K562 treated with DMSO at 1 percent for 24 hours (cell line): ENCODE results near the gene STAT5B. TPM values are rescaled to one million over a fixed set of nuclear protein-coding genes. Genes with fewer than 3 reads are reported as not detected.

Experiments
- total RNA-seq: library from RNA; unstranded; fragments of 300-600 nt; gene quantifications from 2 replicates; pipeline ENCODE4 v1.2.3, GENCODE V29; 2022; ENCODE audit warnings: low read depth; ENCODE audit not compliant: insufficient read depth

The STAT5B gene
- 68.1 and 71.7 TPM in 2 replicates for total RNA-seq

GRCh38 chr17:42276359-42276608 lies at the start of gene STAT5B:
Gene STAT5B, minus strand, starts transcription at chr17:42276391. Its CDS starts 44,264 bp downstream, at chr17:42232127.

GRCh38 chr17:42287977-42288802 lies 12.0 kb upstream of the STAT5B start, which contains the start of gene STAT5A:
Gene STAT5A, plus strand, starts transcription at chr17:42288498. Its CDS starts 914 bp downstream, at chr17:42289412.

GRCh38 chr17:42193969-42194899 lies 82.0 kb downstream of the STAT5B start, which contains the start of gene GHDC:
Gene GHDC, minus strand, starts transcription at chr17:42194494. Its CDS starts 913 bp downstream, at chr17:42193581.

GRCh38 chr17:42184713-42185620 lies 91.2 kb downstream of the STAT5B start, which contains the start of gene HCRT:
Gene HCRT, minus strand, starts transcription at chr17:42185452. Its CDS starts 87 bp downstream, at chr17:42185365.

DNA sequence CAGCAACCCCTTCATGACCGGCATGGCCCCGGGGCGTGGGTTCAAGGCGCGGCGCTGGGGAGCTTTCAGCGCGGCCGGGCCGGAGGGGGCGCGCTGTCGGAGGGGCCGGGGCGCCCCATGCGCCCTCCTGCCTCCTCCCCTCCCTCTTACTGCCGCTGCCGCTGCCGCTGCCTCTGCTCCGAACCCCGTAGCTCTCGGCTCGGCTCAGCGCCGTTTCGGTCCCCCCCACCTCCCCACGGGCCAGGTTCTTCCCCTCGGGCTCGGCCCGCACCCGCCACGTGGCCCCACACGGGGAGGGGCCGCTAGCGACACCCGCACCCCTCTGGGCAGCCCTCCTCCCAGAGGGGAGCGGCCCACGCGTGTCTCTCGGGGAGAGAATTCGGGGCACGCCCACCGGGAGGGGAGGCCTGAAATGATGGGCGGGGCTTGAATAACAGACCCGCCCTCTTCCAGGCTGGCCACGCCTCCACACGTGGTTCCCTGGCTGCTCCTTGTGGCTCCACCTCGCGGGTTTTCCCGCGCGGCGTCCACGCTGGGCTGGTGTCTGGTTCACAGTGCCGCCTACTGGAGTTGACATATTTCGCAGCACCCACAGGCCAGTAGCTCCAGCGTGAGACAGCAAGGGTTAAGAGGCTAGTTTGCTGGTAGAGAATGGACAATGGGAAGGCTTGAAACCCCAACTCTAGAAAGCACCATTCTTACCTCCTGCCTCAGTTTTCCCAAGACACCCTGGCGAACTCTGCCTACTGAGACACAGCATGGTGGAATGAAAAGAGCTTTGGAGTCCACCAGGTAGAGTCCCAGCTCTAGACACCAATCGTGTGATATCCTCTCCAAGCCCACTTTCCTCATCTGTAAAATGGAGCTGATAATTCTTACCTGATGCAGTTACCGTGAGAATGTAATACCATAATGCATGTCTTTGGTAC lies 95.0 kb downstream of the STAT5B start, which contains the start of gene KCNH4:
Gene KCNH4, minus strand, starts transcription at position 221 of the 929 bp plus-strand sequence. Its CDS starts 197 bp downstream, at position 24.

Other genes starting within 250 kb of the STAT5B start
- gene C17orf113, start 225.8 kb downstream of the STAT5B start, total RNA-seq = 1.6 and 2.7 TPM in 2 replicates
- gene ZNF385C, start 177.9 kb downstream of the STAT5B start, total RNA-seq = 1.1 and 1.4 TPM in 2 replicates
- 6.9 and 12.6 TPM in 2 replicates for gene DHX58, start 163.7 kb downstream of the STAT5B start, total RNA-seq
- 25.5 and 30.0 TPM in 2 replicates for gene KAT2A, start 155.0 kb downstream of the STAT5B start, total RNA-seq
- 0.23 and 0.79 TPM in 2 replicates for gene HSPB9, start 153.6 kb downstream of the STAT5B start, total RNA-seq
- 167 and 173 TPM in 2 replicates for gene RAB5C, start 121.4 kb downstream of the STAT5B start, total RNA-seq
- gene KCNH4, start 95.2 kb downstream of the STAT5B start, total RNA-seq = 0.10 and 0.15 TPM in 2 replicates
- not detected in 2 replicates for gene HCRT, start 90.9 kb downstream of the STAT5B start, total RNA-seq
- gene GHDC, start 81.9 kb downstream of the STAT5B start, total RNA-seq = 27.7 and 28.0 TPM in 2 replicates
- gene STAT5A, start 12.1 kb upstream of the STAT5B start, total RNA-seq = 115 and 116 TPM in 2 replicates
- 73.6 and 78.5 TPM in 2 replicates for gene STAT3, start 112.1 kb upstream of the STAT5B start, total RNA-seq
- 84.8 and 91.7 TPM in 2 replicates for gene CAVIN1, start 146.9 kb upstream of the STAT5B start, total RNA-seq
- 64.8 and 65.7 TPM in 2 replicates for gene ATP6V0A1, start 182.5 kb upstream of the STAT5B start, total RNA-seq